GM19438 (cell line): ENCODE results near the gene CEP68.
A peak's percentile ranks its signal among the peaks of the same experiment; 100 is the strongest.

Experiments used
- ATAC-seq: cut with Tn5 transposase; IDR thresholded peaks from one replicate; pipeline ENCODE4 v1.9.1; 2021; ENCODE audit warnings: low read depth; ENCODE audit not compliant: unreplicated experiment

The CEP68 gene

DNA sequence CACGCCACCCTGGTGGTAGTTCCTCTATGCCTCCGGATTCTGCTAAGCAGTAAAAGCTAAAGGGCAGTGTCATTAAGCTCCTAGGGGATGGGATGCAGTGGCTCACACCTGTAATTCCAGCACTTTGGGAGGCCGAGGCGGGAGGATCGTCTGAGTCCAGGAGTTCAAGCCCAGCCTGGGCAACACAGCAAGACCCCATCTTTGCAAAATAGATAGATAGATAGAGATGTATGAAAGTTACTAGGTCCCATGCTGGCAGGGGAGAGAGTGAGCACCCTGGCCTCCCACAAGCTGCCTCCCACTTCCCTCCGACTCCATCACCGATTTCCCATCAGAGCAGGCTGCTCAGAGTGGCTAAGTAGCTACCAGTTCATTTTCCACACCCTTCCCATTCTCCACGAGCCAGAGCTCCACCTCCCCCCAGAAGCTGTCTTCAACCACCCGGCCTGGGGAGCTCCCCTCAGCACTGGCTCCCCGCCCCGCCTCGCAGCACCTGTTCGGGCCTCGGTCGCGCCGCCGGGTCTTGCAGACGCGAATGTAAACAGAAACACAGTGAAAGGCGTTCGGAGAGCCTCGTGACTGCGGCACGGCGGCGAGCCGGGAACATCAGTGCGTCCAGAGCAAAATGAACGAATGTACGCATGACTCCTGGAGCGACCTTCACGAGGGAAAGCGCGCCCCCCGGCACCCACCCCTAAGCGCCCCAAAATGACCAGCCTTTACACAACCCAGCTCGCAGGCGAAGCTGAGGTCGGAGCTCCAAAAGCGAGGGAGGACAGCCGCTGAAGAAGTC, 598 bp upstream of the CEP68 start:
- peak; percentile 43 for ATAC-seq

GRCh38 chr2:65057054-65057375, 799 bp downstream of the CEP68 start:
- no peak for ATAC-seq

- no peak for ATAC-seq
These were observed 1.3 kb downstream of the CEP68 start for GRCh38 chr2:65057391-65058052.

- no peak for ATAC-seq
These were observed 2.9 kb downstream of the CEP68 start for GRCh38 chr2:65059071-65059470.

- ATAC-seq = no peak
These were observed 5.1 kb downstream of the CEP68 start for GRCh38 chr2:65061146-65061909.

DNA sequence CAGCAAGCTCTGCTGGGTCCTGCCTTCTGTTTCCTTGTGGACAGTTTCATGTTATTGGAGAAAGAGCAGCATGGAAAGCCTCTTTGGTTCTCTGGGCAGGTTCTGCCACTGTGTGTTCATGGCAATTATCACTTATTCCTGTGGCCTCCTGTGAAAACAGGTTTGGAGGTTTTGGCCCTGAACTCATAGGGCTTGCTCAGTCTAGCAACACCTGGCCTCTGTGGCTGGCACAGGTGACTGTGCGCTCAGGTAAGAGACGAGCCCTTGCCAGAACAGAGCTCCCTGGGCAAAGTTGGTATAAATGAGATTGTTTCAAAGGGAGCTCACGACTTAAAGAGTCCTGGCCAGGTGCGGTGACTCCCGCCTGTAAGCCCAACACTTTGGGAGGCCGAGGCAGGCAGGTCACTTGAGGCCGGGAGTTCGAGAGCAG, 5.7 kb downstream of the CEP68 start:
- ATAC-seq = no peak

DNA sequence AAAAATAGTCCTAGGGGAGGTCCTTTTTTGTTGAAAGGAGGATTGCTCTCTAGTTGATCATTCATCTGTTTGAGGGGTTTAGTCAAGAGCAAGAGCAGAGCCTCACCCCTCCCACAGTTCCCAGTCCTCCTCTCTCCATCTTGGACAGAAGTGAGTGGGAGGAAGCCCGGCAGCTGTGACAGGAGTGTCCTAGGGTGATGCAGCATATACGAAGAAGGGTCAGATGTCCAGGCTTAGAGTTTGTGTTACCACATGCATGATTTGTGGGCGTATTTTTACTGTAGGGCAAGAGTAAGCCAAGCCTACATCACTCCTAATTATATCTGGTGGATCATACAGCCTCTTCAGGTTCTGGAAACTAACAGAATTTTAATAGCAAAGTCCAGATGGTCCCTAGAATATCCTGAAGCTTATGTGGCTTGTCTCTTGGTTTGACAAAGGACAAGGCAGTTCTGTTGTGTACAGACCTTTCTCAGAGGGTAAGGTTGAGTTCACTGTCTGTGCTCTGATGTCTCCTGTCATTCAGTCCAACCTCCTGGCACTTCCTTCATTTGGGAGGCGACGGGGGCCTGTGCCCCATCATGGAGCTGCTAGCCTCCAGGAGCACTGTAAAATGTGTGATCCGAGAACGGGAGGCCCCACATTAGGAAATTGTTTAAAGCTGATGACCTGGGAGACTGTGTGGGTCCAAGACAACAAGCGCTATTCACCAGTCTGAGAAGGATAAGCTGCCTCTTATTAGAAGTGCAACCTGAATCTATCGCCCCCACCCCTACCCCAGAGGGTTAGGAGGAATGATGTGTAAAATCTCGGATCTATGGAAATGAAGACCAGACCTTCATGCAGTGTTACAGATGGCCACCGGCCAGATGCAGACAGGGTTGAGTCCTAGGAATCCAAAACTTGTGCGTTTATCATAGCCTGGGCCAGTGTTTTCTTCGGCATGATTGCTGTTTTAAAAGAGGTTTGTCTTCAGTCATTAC, 6.9 kb downstream of the CEP68 start:
- ATAC-seq = no peak

DNA sequence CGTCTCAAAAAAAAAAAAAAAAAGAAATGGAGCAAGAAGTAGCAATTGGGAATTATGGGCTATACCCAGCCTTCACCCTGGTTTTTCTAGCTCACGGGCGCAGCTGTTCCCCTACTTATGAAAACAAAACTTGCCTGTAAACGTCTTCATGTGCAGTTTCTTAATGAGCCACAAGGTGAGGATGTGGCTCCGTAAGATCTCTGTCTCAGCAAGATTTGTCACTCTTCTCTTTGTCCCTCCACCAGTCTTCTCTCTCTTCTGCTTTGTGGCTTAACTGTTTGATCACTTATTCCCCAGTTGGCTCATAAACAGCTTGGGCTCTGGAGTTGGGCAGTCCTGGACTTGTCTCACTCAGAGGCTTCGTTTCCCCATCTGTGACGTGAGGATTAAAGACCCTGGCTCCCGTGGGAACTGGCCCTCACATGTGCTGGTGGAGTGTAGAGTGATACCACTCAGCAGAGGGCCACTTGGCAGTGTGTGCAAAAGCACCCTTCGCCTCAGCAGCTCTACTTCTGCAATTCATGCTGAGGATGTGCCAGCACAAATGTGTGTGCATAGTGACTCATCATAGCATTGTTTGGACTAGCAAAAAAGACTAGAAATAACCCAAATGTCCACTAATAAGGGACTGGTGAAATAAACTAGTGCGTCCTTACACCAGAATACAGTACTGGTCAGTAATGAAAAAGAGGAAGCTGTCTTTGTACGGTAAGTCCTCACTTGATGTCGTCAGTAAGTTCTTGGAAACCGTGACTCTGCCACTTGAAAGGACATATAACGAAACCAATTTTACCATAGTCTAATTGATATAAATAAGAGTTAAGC, 8.7 kb downstream of the CEP68 start:
- peak; percentile 85 for ATAC-seq

GRCh38 chr2:65067806-65068553, 11.8 kb downstream of the CEP68 start:
- no peak for ATAC-seq

DNA sequence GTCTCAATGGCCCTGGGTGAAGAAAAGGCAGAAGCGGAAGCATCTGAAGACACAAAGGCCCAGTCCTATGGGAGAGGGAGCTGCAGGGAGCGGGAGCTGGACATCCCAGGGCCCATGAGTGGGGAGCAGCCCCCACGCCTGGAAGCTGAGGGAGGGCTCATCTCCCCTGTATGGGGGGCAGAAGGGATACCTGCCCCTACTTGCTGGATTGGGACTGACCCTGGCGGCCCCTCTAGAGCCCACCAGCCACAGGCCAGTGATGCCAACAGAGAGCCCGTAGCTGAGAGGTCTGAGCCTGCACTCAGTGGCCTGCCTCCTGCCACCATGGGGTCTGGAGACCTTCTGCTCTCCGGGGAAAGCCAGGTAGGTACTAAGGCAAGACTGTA, 13.2 kb downstream of the CEP68 start:
- no peak for ATAC-seq

DNA sequence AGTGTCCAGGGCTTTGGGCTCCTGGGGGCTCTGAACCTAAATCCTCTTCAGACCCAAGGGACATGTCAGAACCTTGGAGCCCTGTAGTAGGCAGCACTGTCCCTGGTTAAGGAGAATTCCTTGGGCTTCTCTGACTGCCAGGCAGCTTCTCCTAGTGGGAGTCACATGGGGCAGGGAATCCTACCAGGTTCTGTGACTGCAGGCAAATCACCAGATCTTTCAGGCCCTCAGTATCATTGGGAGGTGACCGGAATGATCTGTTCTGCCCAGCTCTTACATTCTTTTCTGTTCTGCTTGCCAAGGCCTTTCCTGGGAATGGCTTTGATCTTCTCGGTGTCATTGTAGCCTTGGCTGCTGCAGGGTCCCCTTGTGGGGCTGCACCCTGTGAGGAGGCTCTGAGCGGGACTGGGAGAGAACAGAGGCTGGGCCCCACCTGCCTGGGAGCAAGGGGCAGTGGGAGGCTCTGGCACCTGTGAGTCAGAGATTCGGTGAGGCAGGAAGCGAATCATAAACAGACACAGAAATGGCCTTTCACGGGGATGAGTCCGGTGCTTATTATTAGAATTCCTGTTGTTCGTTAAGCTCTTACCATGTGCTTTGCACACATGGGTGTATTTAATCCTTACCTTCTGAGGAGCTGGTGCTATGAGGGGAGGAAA, 14.1 kb downstream of the CEP68 start:
- no peak for ATAC-seq

DNA sequence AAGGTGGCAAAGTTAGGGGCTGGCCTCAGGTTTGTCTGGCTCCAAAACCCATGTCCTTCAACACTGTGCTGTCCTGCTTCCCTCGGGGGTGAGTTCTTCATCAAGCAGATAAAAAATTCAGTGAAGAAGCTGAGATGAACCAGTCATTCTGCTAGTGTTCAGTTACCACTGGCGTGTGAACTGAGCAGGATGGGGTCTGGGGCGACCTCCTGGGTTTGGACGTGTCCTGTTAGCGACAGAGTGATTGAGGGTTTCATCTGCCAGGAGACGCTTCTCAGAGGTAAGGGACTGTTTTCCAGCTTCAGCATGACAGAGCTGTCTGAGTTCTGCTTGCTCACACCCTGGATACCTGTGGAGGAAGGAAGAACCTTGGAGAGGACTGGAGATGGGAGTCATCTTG, 14.6 kb downstream of the CEP68 start:
- ATAC-seq = no peak

- ATAC-seq = no peak
These were observed 15.4 kb downstream of the CEP68 start for GRCh38 chr2:65071499-65072180.

DNA sequence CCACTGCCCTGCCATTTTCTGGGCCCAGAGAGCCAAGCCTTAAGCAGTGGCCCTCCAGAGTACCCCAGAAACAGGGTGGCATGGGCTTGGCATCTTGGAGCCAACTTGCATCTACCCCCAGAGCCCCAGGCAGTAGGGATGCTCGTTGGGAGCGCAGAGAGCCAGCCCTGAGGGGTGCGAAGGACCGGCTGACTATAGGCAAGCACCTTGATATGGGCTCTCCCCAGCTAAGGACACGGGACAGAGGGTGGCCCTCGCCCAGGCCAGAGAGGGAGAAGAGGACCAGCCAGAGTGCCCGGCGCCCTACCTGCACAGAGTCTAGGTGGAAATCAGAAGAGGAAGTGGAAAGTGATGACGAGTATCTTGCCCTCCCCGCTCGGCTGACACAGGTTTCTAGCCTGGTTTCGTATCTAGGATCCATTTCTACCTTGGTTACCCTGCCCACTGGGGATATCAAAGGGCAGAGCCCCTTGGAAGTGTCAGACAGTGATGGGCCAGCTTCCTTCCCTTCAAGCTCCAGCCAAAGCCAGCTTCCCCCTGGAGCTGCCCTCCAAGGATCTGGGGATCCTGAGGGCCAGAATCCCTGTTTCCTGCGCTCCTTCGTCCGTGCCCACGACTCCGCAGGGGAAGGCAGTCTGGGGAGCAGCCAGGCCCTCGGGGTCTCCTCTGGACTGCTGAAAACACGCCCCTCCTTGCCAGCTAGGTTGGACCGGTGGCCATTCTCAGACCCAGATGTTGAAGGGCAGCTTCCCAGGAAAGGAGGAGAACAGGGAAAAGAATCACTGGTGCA, 16.2 kb downstream of the CEP68 start:
- no peak for ATAC-seq

GRCh38 chr2:65073879-65074565, 17.8 kb downstream of the CEP68 start:
- ATAC-seq = no peak

DNA sequence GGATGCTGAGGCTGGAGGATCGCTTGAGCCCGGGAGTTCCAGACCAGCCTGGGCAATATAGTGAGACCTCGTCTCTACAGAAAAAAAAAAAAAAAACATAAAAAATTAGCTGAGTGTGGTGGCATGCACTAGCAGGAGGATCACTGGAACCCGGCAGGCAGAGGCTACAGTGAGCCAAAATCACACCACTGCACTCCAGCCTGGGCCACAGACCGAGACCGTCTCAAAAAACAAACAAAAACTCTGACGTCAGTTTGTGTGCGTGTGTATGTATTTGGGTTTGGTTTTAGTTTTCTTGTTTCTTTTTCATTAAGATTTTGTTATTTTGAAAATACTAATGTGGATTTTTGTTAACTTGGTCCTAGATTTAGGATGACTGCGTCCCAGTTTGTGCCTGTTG, 19.0 kb downstream of the CEP68 start:
- no peak for ATAC-seq
